Activated effector memory CD4-positive, alpha-beta T cell treated with anti-CD3 and anti-CD28 coated beads, Interleukin-2, amount 50 U/mL, for 16 hours (primary cell): ENCODE results near the gene SEC14L3.
"Not testable (repeated sequence)": the region's sequence is repeated elsewhere in the genome, so short reads cannot be mapped to it uniquely, and the experiment has no call there.

Experiments
- DNase-seq: peaks from one replicate; pipeline ENCODE4 v3.0.0-alpha.2; 2020

The SEC14L3 gene

DNA sequence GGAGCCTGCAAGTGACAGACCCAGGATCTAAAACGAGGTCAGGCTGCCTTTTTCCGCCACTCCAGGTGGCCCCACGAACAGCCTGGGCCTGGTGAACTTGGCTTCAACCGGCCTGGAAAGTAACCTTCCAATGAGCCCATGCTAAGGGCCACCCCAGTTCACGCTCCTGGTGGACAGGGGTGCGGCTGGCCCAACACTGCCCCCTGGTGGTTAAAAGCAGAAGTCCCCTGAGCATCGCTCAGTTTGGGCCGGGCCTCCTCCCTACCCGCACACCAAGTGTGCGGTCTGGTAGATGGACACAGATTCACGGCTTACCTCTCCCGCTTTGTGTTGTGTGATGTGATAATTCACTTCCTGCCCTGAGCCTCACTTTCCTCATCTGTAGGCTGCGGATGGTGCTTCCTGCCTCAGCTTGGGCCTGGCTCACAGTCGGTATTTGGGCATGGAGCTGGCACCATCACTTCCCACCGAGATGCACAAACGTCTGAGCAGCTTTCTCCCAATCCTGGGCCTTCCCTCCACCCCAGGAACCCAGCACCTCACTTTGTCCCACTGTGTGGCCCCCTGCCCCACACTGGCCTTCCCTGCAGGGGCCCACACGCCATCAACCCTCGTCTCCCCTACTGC, 13.7 kb upstream of the SEC14L3 start:
- peak; percentile 91 for DNase-seq

DNA sequence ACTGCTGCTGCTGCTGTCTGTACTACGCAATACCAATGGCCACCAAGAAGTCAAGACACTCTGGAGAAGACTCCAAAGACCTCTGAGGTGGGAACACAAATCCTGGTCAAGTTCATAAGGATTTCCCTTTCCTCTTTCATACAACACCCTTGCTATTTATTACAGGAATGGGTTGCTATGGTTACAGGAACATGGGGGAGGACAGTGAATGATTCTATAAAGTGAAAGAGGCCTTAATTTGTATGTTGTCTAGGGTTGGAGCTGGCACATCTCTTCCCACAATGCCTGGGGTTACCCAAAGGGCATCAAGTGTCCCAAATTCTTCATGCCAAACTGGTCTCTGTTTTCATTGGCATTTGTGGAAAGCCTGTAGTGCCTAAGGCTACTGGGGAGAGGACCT, 11.4 kb upstream of the SEC14L3 start:
- DNase-seq, result no peak

DNA sequence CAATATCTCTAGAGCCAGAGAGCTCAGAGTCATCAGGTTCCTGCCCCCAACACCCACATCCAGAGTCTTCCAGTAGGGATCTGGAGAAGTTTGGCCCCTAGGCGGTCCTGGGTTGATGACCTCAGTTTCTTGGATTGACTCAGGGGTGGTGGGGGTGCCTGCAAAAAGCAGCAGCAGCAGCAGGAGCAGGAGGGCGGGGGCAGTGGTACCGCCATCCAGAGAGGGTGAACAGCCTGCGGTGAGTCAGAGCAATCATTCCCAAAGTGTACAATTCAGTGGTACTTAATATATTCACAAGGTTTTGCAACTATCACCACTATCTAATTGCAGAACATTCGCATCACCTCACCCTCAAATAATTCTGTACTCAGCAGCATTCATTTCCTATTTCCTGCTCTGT, 9.9 kb upstream of the SEC14L3 start:
- no peak for DNase-seq

DNA sequence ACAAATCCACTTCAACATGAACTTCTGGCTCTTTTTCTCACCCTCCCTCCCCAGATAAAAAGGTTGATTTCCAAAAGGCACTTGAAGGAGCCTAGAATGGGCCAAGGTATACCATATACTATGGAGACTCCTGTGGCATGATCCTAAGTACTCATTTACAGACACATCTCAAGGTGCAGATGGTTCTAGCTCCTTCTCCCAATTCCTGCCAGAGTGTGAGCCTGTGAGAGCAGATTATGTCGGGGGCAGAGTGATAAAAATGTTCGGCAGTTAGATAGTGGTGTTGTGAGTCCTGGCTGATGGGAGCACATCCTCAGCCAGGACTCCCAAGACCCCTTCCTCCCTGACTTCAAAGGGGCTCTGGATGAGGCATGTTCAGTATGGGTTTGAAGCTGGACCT, 8.2 kb upstream of the SEC14L3 start:
- DNase-seq, result no peak

- DNase-seq, result no peak
Measured at GRCh38 chr22:30474683-30475424, 3.0 kb upstream of the SEC14L3 start.

DNA sequence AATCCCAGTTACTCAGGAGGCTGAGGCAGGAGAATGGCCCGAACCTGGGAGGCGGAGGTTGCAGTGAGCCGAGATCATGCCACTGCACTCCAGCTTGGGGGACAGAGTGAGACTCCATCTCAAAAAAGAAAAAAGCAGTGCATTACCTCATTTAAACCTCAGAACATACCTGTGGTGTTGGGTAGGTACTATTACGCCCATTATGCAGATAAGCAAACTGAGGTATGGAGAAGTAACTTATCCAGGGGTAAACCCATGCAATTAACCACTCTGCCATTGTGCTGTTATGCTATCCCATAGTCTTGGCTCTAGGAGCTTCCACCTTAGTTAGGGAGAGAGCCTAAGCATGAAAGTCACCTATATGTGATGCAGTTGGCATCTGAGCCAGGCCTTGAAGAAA, 2.3 kb upstream of the SEC14L3 start:
- DNase-seq, result no peak

GRCh38 chr22:30472994-30473720, 1.3 kb upstream of the SEC14L3 start:
- DNase-seq, result no peak

GRCh38 chr22:30470655-30471054, 1.2 kb downstream of the SEC14L3 start:
- no peak for DNase-seq

DNA sequence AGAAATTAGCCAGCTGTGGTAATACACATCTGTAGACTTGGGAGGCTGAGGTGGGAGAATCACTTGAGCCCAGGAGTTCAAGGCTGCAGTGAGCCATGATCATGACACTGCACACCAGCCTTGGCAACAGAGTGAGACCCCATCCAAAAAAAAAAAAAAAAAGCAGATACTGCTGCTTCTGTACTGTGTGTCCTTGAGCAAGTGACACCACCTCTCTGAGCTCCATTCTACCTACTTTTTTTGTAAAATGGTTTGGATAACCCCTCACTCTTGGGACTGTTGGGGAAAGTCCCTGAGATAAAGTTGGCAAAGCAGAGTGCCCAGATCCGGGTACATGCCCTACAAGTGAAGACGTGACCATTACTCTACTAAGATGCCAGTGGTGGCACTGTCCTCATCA, 2.7 kb downstream of the SEC14L3 start:
- DNase-seq, result no peak

- DNase-seq, result not testable (repeated sequence)
Measured at GRCh38 chr22:30460555-30460954, 11.3 kb downstream of the SEC14L3 start.

GRCh38 chr22:30460147-30460546, 11.7 kb downstream of the SEC14L3 start:
- no peak for DNase-seq

DNA sequence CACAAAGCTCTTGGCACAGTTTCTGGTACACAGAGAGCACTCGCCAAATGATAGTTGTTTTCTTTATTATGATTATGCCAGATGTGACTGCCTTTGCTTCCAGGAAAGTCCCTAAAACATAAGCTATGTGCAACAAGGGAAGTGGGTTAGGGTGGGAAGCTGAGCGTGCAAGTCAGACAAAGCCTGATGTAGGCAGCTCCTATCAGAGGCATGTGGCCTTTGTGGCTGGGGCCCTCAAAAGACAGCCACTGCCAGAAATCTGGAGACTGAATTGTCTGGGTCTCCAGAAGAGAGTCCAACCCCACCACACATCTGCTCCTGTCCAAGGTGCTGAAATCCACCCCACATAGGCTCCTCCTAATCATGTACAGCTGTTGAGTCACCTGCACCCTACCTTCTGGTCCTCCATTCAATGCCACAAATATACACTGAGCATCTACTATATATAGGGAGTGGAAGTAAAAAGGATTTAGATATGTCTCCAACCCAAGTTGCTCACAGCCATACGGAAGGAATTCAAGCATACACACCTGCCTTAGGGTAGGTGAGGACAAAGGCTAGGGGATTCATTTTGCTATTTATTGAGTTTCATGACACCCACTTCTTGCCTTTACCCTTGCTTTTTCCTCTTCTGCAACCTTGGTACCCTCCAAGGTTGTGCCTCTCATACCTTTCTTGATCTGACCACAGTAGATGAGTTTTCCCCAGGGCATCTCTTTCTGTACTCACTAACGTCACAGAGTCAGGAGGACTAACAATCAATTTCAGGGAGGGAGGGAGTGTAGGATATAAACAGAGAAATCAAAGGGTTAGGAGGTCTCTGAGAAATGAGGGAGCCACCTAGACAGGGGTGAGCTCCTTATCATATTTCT, 12.4 kb downstream of the SEC14L3 start:
- no peak for DNase-seq

GRCh38 chr22:30457981-30458380, 13.8 kb downstream of the SEC14L3 start:
- DNase-seq, result no peak

DNA sequence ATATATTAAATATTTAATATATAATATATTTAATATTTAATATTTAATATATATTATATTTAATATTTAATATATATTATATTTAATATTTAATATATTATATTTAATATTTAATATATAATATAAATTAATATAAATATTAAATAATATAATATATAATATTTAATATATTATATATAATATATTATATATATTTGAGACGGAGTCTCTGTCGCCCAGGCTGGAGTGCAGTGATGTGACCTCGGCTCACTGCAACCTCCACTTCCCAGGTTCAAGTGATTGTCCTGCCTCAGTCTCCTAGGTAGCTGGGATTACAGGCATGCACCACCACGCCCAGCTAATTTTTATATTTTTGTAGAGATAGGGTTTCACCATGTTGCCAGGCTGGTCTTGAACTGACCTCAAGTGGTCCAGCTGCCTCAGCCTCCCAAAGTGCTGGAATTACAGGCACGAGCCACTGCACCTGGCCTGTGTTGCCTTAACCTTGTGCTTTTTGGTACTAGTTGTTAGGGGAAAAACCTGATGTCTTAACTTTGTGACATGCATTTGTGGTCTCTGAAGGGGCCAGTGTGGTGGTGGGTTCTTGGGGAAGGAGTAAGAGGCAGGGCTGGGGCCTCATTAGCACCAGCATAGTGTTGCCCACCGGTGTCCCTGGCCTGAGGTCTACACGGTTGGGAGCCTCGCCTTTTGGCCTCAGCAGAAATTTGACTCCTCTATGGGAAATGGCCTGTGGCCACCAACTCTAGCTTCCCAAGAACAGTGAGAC, 16.6 kb downstream of the SEC14L3 start:
- DNase-seq, result no peak

GRCh38 chr22:30453731-30454510, 17.9 kb downstream of the SEC14L3 start:
- DNase-seq, result no peak

GRCh38 chr22:30452861-30453260, 19.0 kb downstream of the SEC14L3 start:
- no peak for DNase-seq

DNA sequence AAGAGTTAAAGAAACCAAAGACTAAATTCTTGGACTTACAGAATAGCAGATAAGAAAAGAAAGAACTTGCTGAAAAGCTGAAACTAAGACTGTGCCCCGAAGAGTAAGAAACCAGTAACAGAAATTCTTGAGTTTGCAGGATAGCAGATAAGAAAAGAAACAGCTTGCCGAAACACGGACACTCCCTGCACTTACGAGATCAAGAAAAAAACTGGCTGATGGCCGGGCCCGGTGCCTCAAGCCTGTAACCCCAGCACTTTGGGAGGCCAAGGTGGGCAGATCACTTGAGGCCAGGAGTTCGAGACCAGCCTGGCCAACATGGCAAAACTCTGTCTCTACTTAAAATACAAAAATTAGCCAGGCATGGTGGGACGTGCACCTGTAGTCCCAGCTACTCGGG, 20.3 kb downstream of the SEC14L3 start:
- not testable (repeated sequence) for DNase-seq

DNA sequence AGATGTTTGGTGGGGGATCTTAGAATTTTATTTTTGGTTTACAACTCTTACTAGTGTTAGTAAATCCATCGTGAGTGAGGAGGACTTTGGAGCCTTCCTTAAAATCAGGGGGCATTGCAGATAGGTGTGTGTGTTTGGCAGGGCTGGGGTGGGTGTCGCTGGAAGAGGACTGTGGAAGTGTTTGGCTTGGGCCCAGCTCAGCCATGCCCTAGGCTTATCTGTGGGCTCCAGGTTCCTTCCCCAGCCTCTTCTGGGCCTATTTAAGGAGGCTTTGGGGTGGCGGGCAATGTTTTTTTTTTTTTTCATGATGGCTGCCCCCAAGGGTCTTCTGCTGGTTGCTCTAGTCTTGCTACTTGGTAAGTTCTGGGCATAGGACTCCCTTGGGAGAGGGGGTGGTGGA, 24.2 kb downstream of the SEC14L3 start:
- no peak for DNase-seq

DNA sequence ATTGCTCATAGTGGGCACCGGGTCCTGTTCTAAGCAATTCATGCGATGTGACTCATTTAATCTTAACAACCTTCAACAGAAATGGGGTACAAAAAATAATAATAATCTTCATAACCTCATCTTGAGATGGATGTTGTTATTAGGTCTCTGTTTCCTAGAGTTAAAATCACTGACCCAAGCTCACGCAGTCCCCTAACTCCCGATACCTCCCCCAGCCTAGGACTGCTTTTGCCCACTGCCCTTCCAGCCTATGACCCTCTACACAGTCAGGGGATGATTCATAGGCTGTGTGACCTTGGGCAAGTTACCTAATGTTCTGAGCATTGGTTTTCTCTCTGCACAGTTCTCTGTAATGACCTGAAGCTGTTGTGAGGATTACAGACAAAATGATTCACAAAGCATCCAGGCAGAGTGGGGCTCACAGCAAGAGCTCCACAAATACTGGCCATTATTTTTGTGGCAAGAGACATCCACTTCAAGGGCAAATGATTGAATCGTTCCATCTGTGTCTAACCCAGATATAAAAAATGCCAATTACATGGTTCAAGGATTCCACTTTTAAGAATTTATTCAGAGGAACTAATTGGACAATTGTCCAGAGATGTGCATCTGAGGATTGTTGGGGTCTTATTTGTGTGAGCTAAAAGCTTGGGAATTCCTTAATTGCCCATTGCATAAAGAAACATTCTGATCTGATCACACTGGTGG, 26.2 kb downstream of the SEC14L3 start:
- DNase-seq, result no peak

GRCh38 chr22:30444632-30445437, 27.0 kb downstream of the SEC14L3 start:
- DNase-seq, result peak; percentile 82
